PC-3 (cell line): Measurements from ENCODE around the gene RPL5.

Experiments used
- CTCF ChIP-seq: fragments of 300-600 bp; sonication (generic); conservative IDR thresholded peaks from 2 replicates; pipeline ENCODE4 v1.5.1; 2017; ENCODE audit warnings: antibody characterized with exemption, low read depth, mild to moderate bottlenecking, low read length
- EZH2 ChIP-seq: fragments of 300-600 bp; sonication (generic); IDR thresholded peaks from one replicate; pipeline ENCODE4 v1.6.1; 2017; ENCODE audit warnings: antibody characterized with exemption, mild to moderate bottlenecking, low read length; ENCODE audit not compliant: unreplicated experiment
- EZH2phosphoT487 ChIP-seq: fragments of 300-600 bp; sonication (generic); IDR thresholded peaks from 2 replicates; pipeline ENCODE4 v1.6.1; 2018; ENCODE audit warnings: mild to moderate bottlenecking, antibody characterized with exemption, low read length, borderline replicate concordance

GRCh38 chr1:92874987-92875386 lies 43.1 kb downstream of the RPL5 start:
- TF ChIP-seq EZH2 (no peak), CTCF (no peak), EZH2phosphoT487 (no peak)
